ENCODE data around the gene HSPA1A. TPM values are rescaled to one million over a fixed set of nuclear protein-coding genes. Genes with fewer than 3 reads are reported as not detected.
A peak's percentile ranks its signal among the peaks of the same experiment; 100 is the strongest.

HSPA1A gene
- polyA plus RNA-seq, 1 donor, result 115 TPM

DNA sequence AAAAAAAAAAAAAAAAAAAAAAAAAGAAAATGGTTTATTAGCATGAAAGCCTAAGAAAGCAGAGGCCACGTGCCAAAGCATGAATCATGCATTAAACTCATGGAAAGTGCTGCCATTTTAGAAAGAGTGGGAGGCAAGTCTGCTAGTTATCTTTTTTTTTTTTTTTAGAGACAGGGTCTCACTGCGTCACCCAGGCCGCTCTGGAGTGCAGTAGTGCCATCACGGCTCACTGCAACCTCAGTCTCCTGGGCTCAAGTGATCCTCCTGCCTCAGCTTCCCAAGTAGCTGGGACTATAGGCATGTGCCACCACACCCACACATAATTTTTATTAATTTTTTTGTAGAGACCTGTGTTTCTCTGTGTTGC lies 43.4 kb upstream of the HSPA1A start:
- H3K4me3 ChIP-seq (ENCODE audit: low read length), result no peak overlapping the region
- no peak for DNase-seq
- peaks cover 2% of the 10 kb centered on the region for H3K9me3 ChIP-seq (ENCODE audit: control insufficient read depth, low read depth, low read length)
- no peaks in the 10 kb centered on the region for H3K27me3 ChIP-seq (ENCODE audit: control insufficient read depth, insufficient read depth, low read length)
- H3K27ac ChIP-seq (ENCODE audit: low read length), result no peak overlapping the region
- no CpG with 5 or more reads among the region's 4 CpGs for WGBS (ENCODE audit: insufficient coverage, low lambda C conversion rate)
- H3K36me3 ChIP-seq (ENCODE audit: control insufficient read depth, insufficient read depth, low read length), result no peaks in the 10 kb centered on the region
- peaks cover 22% of the 10 kb centered on the region for H3K4me1 ChIP-seq (ENCODE audit: control insufficient read depth, insufficient read depth, low read length)

DNA sequence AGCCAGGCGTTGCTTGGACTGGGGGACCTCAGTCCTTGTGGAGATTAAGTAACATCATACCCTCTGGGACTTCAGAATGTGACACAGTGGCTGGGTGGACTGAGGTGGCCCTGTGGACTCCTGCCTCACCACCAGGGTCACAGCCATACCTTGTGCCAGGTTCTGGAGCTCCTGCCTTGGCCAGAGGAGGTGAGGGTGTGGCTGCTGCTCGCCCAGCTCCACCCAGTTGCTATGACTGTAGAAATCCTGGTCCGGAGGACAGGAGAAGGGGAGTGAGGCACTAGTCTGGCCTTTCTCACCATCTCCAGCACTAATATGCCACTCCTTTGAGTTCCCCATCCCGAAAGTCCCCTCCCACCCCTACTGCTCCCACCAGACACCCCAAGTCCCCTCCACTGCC lies 40.2 kb upstream of the HSPA1A start:
- peak overlapping the region; percentile 13 for H3K27ac ChIP-seq (ENCODE audit: low read length)
- peaks cover 36% of the 10 kb centered on the region for H3K4me1 ChIP-seq (ENCODE audit: control insufficient read depth, insufficient read depth, low read length)
- H3K4me3 ChIP-seq (ENCODE audit: low read length), result no peak overlapping the region
- H3K36me3 ChIP-seq (ENCODE audit: control insufficient read depth, insufficient read depth, low read length), result peaks cover 18% of the 10 kb centered on the region
- H3K9me3 ChIP-seq (ENCODE audit: control insufficient read depth, low read depth, low read length), result peaks cover 2% of the 10 kb centered on the region
- WGBS (ENCODE audit: insufficient coverage, low lambda C conversion rate), result no CpG with 5 or more reads among the region's 4 CpGs
- no peaks in the 10 kb centered on the region for H3K27me3 ChIP-seq (ENCODE audit: control insufficient read depth, insufficient read depth, low read length)
- peak; percentile 56 to 75 for DNase-seq

DNA sequence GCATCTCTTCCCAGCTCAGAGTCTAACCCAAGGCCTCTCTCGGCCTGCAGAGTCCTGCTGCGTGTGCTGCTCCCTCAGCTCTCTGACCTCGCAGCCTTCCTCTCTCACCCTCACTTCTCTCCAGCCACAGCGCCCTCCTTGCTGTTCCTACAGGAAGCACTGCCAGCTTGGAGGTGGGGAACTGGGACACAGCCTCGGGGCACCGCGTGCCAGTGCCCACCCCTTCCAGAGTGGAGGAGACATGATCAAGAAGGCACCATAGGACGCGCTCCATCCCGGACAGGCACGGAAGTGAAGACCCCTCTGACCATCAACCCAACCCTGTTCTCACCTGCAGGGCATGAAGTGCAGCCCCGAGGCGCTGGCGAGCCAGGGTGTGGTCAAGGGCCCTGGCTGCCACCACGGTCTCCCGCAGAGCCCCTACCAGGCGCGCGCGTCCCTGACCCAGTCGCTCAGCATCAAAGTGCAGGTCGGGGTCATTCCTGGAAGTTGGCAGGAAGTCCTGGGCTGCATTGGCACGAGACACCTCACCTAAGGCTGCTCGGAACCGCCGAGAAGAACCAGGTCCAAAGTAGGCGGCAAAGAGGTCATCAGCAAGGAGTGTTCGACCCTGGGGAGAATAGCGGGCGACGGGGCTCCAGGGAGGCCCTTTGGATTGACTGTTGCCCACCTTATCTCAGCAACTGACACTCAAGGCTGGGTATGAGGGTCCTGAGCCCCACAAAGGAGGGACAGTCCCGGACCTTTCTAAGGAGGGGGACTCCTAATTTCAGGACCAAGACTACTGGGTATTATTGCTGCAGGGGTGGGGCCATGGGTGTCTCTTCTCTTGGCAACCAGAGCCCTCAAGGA lies 39.5 kb upstream of the HSPA1A start:
- Histone ChIP-seq H3K9me3 (ENCODE audit: control insufficient read depth, low read depth, low read length) (peaks cover 2% of the 10 kb centered on the region), H3K4me1 (ENCODE audit: control insufficient read depth, insufficient read depth, low read length) (peaks cover 36% of the 10 kb centered on the region), H3K4me3 (ENCODE audit: low read length) (peak overlapping the region; percentile 49), H3K27ac (ENCODE audit: low read length) (peak overlapping the region; percentile 95), H3K27me3 (ENCODE audit: control insufficient read depth, insufficient read depth, low read length) (no peaks in the 10 kb centered on the region), H3K36me3 (ENCODE audit: control insufficient read depth, insufficient read depth, low read length) (peaks cover 25% of the 10 kb centered on the region)
- 100% methylated on average over 1 of the region's 32 CpGs for WGBS (ENCODE audit: insufficient coverage, low lambda C conversion rate)
- no peak for DNase-seq

DNA sequence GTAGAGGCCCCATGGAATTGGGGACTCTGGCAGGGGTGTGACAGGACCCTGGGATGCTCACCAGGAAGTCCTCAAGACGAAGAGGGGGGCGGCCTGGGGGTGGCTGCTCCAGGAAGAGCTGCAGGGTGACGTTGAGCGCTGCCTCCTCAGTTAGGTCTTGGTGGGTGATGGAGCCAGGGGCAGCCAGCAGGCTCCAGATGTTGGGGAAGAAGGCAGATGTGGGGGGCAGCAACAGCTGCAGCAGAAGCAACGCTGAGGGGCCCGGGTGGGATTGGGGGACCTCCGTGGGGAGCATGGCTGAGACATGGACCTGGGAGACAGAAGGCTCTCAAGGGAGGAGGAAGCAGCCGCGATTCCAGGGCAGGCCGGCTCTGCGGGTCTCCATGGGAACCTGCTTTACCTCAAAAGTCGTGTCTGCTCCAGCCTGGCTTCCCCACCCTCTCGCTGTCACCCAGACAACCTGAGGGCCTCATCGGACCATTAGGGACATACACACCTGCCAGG lies 38.8 kb upstream of the HSPA1A start:
- WGBS (ENCODE audit: insufficient coverage, low lambda C conversion rate), result no CpG with 5 or more reads among the region's 14 CpGs
- Histone ChIP-seq H3K27ac (ENCODE audit: low read length) (peak overlapping the region; percentile 95), H3K9me3 (ENCODE audit: control insufficient read depth, low read depth, low read length) (peaks cover 2% of the 10 kb centered on the region), H3K36me3 (ENCODE audit: control insufficient read depth, insufficient read depth, low read length) (peaks cover 32% of the 10 kb centered on the region), H3K4me1 (ENCODE audit: control insufficient read depth, insufficient read depth, low read length) (peaks cover 36% of the 10 kb centered on the region), H3K4me3 (ENCODE audit: low read length) (peak overlapping the region; percentile 49), H3K27me3 (ENCODE audit: control insufficient read depth, insufficient read depth, low read length) (no peaks in the 10 kb centered on the region)
- DNase-seq, result no peak

DNA sequence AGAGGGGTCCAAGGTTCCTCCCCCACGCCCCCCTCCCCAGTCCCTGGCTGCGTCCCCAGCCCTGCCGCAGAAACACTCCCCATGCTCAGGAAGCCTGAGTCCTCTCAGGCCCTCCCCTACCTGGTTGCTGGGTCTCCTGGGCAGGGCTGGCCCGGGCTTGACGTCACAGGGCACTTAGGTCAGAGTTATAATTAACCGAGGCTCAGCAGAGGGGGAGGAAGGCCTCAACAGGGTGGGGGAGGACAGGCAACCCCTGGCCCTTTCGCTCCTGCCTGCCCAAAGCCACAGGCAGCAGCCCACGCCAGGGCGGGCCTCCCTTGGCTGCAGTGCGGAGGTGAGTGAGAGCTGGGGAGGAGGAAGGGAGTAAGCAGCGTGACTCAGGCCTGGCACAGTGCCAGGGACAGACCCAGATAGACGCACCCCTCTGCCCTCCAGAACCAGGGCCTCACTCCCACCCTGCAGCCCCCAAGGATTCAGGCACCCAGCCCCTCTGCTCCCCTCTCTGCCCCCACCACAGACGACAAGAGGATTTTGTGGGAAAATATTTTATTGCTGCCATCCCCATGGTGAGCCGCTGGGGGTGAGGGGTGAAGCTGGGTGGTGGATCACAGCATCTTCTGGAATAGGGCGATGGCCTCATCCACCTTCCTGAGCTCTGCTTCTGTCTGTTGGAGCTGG lies 38.2 kb upstream of the HSPA1A start, which contains the start of gene VWA7:
Gene VWA7, minus strand, starts transcription at position 340 of the 678 bp plus-strand sequence. CDS start 549 bp downstream, outside the sequence.
- no CpG with 5 or more reads among the region's 15 CpGs for WGBS (ENCODE audit: insufficient coverage, low lambda C conversion rate)
- H3K9me3 ChIP-seq (ENCODE audit: control insufficient read depth, low read depth, low read length), result peaks cover 2% of the 10 kb centered on the region
- peaks cover 36% of the 10 kb centered on the region for H3K4me1 ChIP-seq (ENCODE audit: control insufficient read depth, insufficient read depth, low read length)
- DNase-seq, result peak; percentile 91 to 97
- H3K27ac ChIP-seq (ENCODE audit: low read length), result peak within 1 kb of the TSS; percentile 95
- peak within 1 kb of the TSS; percentile 49 for H3K4me3 ChIP-seq (ENCODE audit: low read length)
- peaks cover 36% of the 10 kb centered on the region for H3K36me3 ChIP-seq (ENCODE audit: control insufficient read depth, insufficient read depth, low read length)
- no peaks in the 10 kb centered on the region for H3K27me3 ChIP-seq (ENCODE audit: control insufficient read depth, insufficient read depth, low read length)

DNA sequence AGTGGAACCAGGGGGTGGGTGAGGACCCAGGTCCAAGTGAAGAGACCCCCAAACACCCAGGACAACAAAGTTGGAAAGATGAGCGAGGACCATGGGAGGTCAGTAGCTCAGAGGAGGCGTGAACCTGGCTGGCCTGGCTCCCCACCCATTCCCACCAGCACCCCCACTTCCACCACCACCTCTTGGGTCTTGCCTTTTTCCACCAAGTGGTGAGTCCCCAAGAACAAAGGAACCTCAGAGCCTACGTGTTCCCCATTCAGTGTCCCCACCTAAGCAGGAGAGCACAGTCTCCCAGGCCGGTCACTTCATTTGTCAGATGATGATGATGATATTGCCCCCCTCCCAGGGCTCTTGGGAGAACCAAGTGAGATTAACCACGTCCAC lies 37.7 kb upstream of the HSPA1A start:
- DNase-seq, result no peak
- Histone ChIP-seq H3K27ac (ENCODE audit: low read length) (peak overlapping the region; percentile 95), H3K4me3 (ENCODE audit: low read length) (no peak overlapping the region), H3K36me3 (ENCODE audit: control insufficient read depth, insufficient read depth, low read length) (peaks cover 41% of the 10 kb centered on the region), H3K27me3 (ENCODE audit: control insufficient read depth, insufficient read depth, low read length) (no peaks in the 10 kb centered on the region), H3K4me1 (ENCODE audit: control insufficient read depth, insufficient read depth, low read length) (peaks cover 36% of the 10 kb centered on the region), H3K9me3 (ENCODE audit: control insufficient read depth, low read depth, low read length) (peaks cover 2% of the 10 kb centered on the region)
- no CpG with 5 or more reads among the region's 5 CpGs for WGBS (ENCODE audit: insufficient coverage, low lambda C conversion rate)

DNA sequence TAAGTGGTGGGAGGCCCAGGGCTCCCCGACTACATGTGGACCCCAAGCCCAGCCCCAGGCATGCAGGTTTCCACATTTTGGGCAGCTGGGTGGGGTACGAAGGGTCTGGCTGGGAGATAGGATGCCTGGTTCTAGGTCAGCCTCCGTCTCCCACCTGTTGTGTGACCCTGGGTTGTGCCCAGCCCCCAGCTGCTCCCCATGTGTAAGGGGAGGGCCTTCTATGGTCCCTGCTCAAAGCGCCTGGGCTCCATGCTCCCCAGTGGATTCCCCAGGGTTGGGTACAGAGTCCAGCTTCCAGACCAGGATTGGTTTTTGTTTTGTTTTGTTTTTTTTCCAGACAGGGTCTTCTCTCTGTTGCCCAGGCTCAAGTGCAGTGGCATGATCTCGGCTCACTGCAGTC lies 37.1 kb upstream of the HSPA1A start:
- Histone ChIP-seq H3K9me3 (ENCODE audit: control insufficient read depth, low read depth, low read length) (peaks cover 2% of the 10 kb centered on the region), H3K27ac (ENCODE audit: low read length) (peak overlapping the region; percentile 95), H3K4me1 (ENCODE audit: control insufficient read depth, insufficient read depth, low read length) (peaks cover 36% of the 10 kb centered on the region), H3K4me3 (ENCODE audit: low read length) (no peak overlapping the region), H3K36me3 (ENCODE audit: control insufficient read depth, insufficient read depth, low read length) (peaks cover 44% of the 10 kb centered on the region), H3K27me3 (ENCODE audit: control insufficient read depth, insufficient read depth, low read length) (no peaks in the 10 kb centered on the region)
- DNase-seq, result no peak
- no CpG with 5 or more reads among the region's 5 CpGs for WGBS (ENCODE audit: insufficient coverage, low lambda C conversion rate)

DNA sequence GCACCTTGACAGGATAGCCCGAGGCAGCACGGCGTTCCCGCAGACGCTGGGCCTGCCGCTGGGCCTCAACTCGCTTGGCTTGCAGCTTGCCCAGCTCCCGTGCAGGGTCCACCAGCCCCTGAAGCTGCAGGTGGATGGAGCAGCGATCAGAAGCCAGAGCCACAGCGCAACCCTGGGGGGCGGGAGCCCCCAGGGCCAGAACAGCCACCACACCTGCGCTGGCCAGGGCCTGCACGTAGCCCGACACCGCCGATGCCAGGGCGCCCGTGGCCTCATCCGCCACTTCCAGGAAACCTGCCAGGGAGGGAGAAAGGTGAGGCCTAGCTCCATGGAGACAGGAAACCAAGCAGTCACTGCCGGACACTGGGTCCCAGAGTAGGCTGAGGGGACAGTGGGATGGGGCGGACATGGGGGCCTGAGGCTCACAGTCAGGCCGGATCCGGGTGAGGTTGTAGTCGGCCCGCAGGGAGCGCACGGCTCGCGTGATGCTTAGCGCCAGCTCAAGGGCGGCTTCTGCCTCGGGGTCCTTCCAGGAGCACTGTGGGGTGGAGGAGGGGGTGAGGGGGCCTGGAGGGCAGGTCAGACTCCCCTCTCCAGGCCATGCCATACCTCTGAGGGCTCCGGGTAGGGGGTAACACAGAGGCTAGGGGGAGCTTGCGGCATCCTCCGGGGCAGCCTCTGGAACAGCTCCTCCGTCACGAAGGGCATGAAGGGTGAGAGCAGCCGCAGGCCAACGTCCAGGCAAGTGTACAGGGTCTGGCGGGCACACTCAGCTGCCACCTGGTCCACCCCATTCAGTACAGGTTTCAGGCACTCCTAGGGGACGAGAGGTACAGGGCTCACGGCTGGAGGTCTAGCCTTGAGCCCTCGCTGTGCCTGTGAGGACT lies 36.1 kb upstream of the HSPA1A start:
- Histone ChIP-seq H3K4me3 (ENCODE audit: low read length) (no peak overlapping the region), H3K9me3 (ENCODE audit: control insufficient read depth, low read depth, low read length) (peaks cover 2% of the 10 kb centered on the region), H3K36me3 (ENCODE audit: control insufficient read depth, insufficient read depth, low read length) (peaks cover 52% of the 10 kb centered on the region), H3K27ac (ENCODE audit: low read length) (no peak overlapping the region), H3K4me1 (ENCODE audit: control insufficient read depth, insufficient read depth, low read length) (peaks cover 36% of the 10 kb centered on the region), H3K27me3 (ENCODE audit: control insufficient read depth, insufficient read depth, low read length) (no peaks in the 10 kb centered on the region)
- no CpG with 5 or more reads among the region's 43 CpGs for WGBS (ENCODE audit: insufficient coverage, low lambda C conversion rate)
- DNase-seq, result no peak

DNA sequence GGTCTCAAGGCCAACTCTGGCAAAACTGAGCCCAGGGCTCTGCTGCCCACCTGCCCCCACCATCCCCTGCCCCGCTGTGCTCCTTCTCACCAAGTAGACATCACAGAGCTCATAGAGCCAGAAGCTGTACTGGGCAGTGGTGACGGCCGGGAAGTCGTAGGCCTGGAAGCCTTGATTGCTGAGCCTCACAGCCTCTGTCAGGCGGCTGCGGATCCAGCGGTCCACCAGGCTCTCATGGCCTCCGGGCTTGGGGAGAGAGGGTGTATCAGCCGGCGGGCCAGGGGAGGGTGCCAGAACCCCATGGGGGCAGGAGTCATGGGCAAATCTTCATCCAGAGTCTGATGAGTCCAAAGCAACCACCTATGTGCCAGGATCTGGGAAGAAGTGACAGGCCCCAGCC lies 35.4 kb upstream of the HSPA1A start:
- Histone ChIP-seq H3K4me1 (ENCODE audit: control insufficient read depth, insufficient read depth, low read length) (peaks cover 34% of the 10 kb centered on the region), H3K4me3 (ENCODE audit: low read length) (no peak overlapping the region), H3K36me3 (ENCODE audit: control insufficient read depth, insufficient read depth, low read length) (peaks cover 58% of the 10 kb centered on the region), H3K9me3 (ENCODE audit: control insufficient read depth, low read depth, low read length) (peaks cover 2% of the 10 kb centered on the region), H3K27ac (ENCODE audit: low read length) (no peak overlapping the region), H3K27me3 (ENCODE audit: control insufficient read depth, insufficient read depth, low read length) (no peaks in the 10 kb centered on the region)
- no CpG with 5 or more reads among the region's 10 CpGs for WGBS (ENCODE audit: insufficient coverage, low lambda C conversion rate)
- DNase-seq, result no peak

Measured in large intestine (tissue), 3 donors.